Adrenal gland (tissue), 12 donors: ENCODE data around the gene CCDC30. TPM values are rescaled to one million over a fixed set of nuclear protein-coding genes. Genes with fewer than 3 reads are reported as not detected.

Experiments used
- DNase-seq, 7 donors: peaks; one replicate each; pipeline ENCODE4 v3.0.0-alpha.2; 2019 to 2020
- H3K27ac ChIP-seq, 5 donors: fragments of 200-600 bp; sonication (generic) in 4 of 5; 1 replicate in 3 of 5; 2 replicates in 2 of 5; pipeline versions ENCODE4 v1.5.1 to v1.8.0; 2016 to 2020; ENCODE audit warnings: mild to moderate bottlenecking in 1 of 5
- H3K27me3 ChIP-seq: fragments of 200-600 bp; 2 replicates; pipeline ENCODE4 v1.8.0; 2021
- H3K36me3 ChIP-seq, 2 donors: fragments of 200-600 bp; replicated peaks in 1 of 2; 1 replicate in 1 of 2; 2 replicates in 1 of 2; pipeline versions ENCODE4 v1.5.1 to v1.8.0; 2018 to 2022
- H3K4me1 ChIP-seq, 2 donors: fragments of 200-600 bp; replicated peaks in 1 of 2; 1 replicate in 1 of 2; 2 replicates in 1 of 2; pipeline versions ENCODE4 v1.5.1 to v1.8.0; 2018 to 2021
- H3K4me3 ChIP-seq, 4 donors: fragments of 200-600 bp; sonication (generic) in 3 of 4; one replicate each; pipeline ENCODE4 v1.5.1; 2016 to 2018
- H3K9me3 ChIP-seq, 3 donors: fragments of 200-600 bp; sonication (generic) in 1 of 3; replicated peaks in 1 of 3; 1 replicate in 2 of 3; 2 replicates in 1 of 3; pipeline versions ENCODE4 v1.5.1 to v1.8.0; 2016 to 2021
- POLR2A ChIP-seq, 2 donors: fragments of 450-650 bp; IDR thresholded peaks; one replicate each; pipeline ENCODE4 v1.6.1; 2017; ENCODE audit warnings: antibody characterized with exemption in 2 of 2, mild to moderate bottlenecking in 2 of 2, moderate library complexity in 1 of 2
- WGBS, 4 donors: extraction: QIAGEN DNeasy Blood & Tissue Kit in 2 of 4; methylation state at CpG; one replicate each; pipeline versions ENCODE4 v1.1.5 to v1.1.7; 2013 to 2017; 5-methylcytosine and 5-hydroxymethylcytosine counted together
- intact Hi-C, 2 donors: fragments of 100-400 bp; cut with DNase I; formaldehyde crosslinking; loops; one replicate each; pipeline versions ENCODE4 v1.14.1 to v1.15.0; 2022 to 2023
- polyA plus RNA-seq, 3 donors: library from polyadenylated mRNA; stranded (reverse); fragments of 200-250 nt in 2 of 3; fragments of 350-450 nt in 1 of 3; fragmentation: Illumina TruSeq in 1 of 3; extraction: RNeasy Lipid Tissue Mini Kit (QIAGEN cat#74804) in 1 of 3; gene quantifications; one replicate each; pipeline ENCODE4 v1.2.3, GENCODE V29; 2013 to 2014
- total RNA-seq, 9 donors: library from RNA; depleted of rRNA in 4 of 9; stranded (reverse); fragments of >200 nt in 4 of 9; fragments of 120-200 nt in 1 of 9; fragmentation: NEBNext Ultra II Directional in 1 of 9; extraction: Animal tissue kit (Norgen Biotek cat#: 25700) in 1 of 9; gene quantifications; one replicate each; pipeline versions ENCODE4 v1.1.0 to v1.2.4, GENCODE V29; 2013 to 2023
- TF ChIP-seq, protein P1 (sequence below), 6 experiments: fragments of 450-650 bp in 4 of 6; fragments of 200-600 bp in 2 of 6; sonication (generic) in 1 of 6; IDR thresholded peaks; 1 replicate in 5 of 6; 2 replicates in 1 of 6; pipeline versions ENCODE4 v1.5.1 to v1.8.0; 2016 to 2021; ENCODE audit warnings: antibody characterized with exemption in 6 of 6, mild to moderate bottlenecking in 2 of 6, moderate library complexity in 1 of 6
- donor health status: healthy with polysubstance abuse.
- donor health status: Bipolar disorder and iron deficiency.
- donor health status: DM: yes; HTN: yes; CAD: no.
- donor health status: DM: no; HTN: no; CAD: no.
- donor health status: DM: no; HTN: no; CAD: no.
- donor health status: DM: yes; HTN: yes; CAD: no.

The CCDC30 gene
- total and polyA plus RNA-seq, 12 donors = 1.8 to 8.3 (median 4.0) TPM

DNA sequence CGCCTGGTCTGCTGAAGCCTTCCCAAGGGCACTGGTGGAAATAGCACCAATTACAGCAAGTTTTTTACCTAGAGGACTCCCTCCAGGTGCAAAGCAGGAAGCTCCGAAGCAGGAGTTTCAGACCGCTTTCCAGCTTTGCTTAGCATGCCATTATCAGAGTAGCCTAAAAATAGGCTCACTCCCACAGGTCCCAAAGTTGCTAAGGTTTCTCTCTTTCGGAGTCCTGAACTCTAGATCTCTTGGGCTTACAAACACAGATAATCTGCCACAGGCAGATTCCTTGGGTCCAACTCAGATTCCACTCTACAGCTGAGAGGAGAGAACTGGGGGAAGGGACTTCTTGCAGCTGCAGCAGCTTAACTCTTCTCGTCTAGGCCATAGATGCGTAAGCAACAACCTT lies 29.7 kb upstream of the CCDC30 start:
- no peak for DNase-seq
- Histone ChIP-seq H3K27ac (no peak overlapping the region), H3K4me3 (no peak overlapping the region), H3K36me3 (no peaks in the 10 kb centered on the region), H3K9me3 (no peaks in the 10 kb centered on the region), H3K27me3 (no peaks in the 10 kb centered on the region), H3K4me1 (no peaks in the 10 kb centered on the region)
- TF ChIP-seq POLR2A (IDR thresholded peaks at IDR 0.05) = no peak
- TF ChIP-seq, protein P1, sequence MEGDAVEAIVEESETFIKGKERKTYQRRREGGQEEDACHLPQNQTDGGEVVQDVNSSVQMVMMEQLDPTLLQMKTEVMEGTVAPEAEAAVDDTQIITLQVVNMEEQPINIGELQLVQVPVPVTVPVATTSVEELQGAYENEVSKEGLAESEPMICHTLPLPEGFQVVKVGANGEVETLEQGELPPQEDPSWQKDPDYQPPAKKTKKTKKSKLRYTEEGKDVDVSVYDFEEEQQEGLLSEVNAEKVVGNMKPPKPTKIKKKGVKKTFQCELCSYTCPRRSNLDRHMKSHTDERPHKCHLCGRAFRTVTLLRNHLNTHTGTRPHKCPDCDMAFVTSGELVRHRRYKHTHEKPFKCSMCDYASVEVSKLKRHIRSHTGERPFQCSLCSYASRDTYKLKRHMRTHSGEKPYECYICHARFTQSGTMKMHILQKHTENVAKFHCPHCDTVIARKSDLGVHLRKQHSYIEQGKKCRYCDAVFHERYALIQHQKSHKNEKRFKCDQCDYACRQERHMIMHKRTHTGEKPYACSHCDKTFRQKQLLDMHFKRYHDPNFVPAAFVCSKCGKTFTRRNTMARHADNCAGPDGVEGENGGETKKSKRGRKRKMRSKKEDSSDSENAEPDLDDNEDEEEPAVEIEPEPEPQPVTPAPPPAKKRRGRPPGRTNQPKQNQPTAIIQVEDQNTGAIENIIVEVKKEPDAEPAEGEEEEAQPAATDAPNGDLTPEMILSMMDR (IDR thresholded peaks at IDR 0.05) = no peak
- 90 to 96% (median 93%) methylated on average over 6 of the region's 6 CpGs for WGBS, 4 donors
- intact Hi-C loops = no loop called here

DNA sequence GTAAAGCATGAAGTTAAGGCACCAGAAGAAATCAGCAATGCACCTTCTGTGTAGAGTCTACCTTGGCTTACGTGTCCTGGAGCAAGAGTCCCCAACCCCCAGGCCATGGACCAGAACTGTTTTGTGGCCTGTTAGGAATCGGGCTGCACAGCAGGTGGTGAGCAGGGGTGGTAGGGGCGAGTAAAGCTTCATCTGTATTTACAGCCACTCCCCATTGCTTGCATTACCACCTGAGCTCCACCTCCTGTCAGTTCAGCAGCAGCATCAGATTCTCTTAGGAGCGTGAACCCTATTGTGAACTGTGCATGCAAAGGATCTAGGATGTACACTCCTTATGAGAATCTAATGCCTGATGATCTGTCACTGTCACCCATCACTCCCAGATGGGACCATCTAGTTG lies 28.7 kb upstream of the CCDC30 start:
- no peaks in the 10 kb centered on the region for H3K4me1 ChIP-seq
- H3K36me3 ChIP-seq = no peaks in the 10 kb centered on the region
- intact Hi-C loops = no loop called here
- no peaks in the 10 kb centered on the region for H3K27me3 ChIP-seq
- 83 to 94% (median 92%) methylated on average over 4 of the region's 4 CpGs for WGBS, 4 donors
- no peak for DNase-seq
- H3K27ac ChIP-seq = no peak overlapping the region
- TF ChIP-seq POLR2A (IDR thresholded peaks at IDR 0.05) = no peak
- TF ChIP-seq, protein P1 (IDR thresholded peaks at IDR 0.05) = no peak
- no peaks in the 10 kb centered on the region for H3K9me3 ChIP-seq
- H3K4me3 ChIP-seq = no peak overlapping the region

DNA sequence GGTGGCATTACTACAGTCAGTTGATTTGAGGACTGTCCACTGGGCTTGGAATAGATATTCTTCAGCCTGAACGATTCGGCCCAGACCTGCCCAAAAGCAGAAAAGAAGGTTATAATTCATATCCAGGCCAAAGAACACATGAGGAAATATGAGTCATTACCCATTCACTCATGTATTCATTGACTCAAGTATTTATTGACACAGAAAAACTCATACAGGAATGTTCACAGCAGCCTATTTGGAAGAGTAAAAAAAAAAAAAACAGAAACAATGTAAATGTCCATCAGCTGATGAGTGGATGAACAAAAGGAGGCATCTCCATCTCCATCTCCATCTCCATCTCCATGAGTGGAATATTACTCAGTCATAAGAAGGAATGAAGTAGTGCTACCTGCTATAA lies 23.1 kb upstream of the CCDC30 start:
- intact Hi-C loops = no loop called here
- H3K9me3 ChIP-seq = no peaks in the 10 kb centered on the region
- H3K27me3 ChIP-seq = no peaks in the 10 kb centered on the region
- no peaks in the 10 kb centered on the region for H3K36me3 ChIP-seq
- H3K27ac ChIP-seq = no peak overlapping the region
- H3K4me3 ChIP-seq = no peak overlapping the region
- no peak for TF ChIP-seq POLR2A (IDR thresholded peaks at IDR 0.05)
- TF ChIP-seq, protein P1 (IDR thresholded peaks at IDR 0.05) = no peak
- DNase-seq = no peak
- WGBS, 4 donors = 26 to 48% (median 37%) methylated on average over 2 of the region's 2 CpGs
- H3K4me1 ChIP-seq = no peaks in the 10 kb centered on the region

DNA sequence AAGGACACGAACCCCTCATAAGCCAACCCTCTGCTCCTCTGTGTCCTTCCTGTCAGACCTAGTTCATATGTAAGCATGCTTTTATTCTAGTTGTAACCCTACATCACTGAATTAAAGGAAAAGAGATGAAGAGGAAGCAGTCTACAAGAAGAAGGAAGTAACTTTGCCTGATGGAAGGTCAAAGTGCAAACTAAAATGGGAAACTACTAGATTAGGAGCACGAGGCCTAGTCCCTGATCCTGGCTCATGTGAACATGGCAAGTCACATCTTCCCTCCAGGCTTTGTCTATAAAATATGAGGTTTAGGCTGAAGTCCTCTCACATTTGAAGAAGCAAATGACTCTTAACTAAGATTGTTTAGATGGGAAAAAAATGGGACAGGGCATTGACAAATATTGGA lies 20.4 kb upstream of the CCDC30 start:
- Histone ChIP-seq H3K4me3 (no peak overlapping the region), H3K27ac (no peak overlapping the region), H3K9me3 (no peaks in the 10 kb centered on the region), H3K27me3 (no peaks in the 10 kb centered on the region), H3K4me1 (no peaks in the 10 kb centered on the region), H3K36me3 (no peaks in the 10 kb centered on the region)
- no peak for DNase-seq
- no peak for TF ChIP-seq POLR2A (IDR thresholded peaks at IDR 0.05)
- TF ChIP-seq, protein P1 (IDR thresholded peaks at IDR 0.05) = no peak
- WGBS, 4 donors = 39 to 52% (median 42%) methylated on average over 2 of the region's 2 CpGs
- intact Hi-C loops = no loop called here
